ENCODE measurements around the gene FOXP1.

DNA sequence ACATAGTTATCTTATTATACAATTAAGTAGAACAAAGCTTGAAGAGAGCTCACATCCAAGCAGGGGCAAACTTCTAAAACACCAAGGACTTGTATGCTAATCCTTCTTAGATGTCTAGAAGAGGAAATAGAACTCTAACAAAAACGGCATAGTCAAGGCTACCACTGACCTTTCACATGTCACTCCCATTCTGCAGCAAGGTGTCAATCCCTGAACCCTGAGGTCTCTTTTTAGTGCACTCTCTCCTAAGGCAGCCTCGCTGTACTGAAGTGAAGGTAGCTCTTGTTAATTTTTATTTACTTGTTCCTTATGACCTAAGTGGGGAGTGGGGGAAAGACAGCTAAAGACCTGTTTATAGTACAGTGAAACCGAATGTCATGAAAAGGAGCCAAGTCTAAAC is 506.5 kb downstream of the FOXP1 start:
- TF ChIP-seq, protein P1, sequence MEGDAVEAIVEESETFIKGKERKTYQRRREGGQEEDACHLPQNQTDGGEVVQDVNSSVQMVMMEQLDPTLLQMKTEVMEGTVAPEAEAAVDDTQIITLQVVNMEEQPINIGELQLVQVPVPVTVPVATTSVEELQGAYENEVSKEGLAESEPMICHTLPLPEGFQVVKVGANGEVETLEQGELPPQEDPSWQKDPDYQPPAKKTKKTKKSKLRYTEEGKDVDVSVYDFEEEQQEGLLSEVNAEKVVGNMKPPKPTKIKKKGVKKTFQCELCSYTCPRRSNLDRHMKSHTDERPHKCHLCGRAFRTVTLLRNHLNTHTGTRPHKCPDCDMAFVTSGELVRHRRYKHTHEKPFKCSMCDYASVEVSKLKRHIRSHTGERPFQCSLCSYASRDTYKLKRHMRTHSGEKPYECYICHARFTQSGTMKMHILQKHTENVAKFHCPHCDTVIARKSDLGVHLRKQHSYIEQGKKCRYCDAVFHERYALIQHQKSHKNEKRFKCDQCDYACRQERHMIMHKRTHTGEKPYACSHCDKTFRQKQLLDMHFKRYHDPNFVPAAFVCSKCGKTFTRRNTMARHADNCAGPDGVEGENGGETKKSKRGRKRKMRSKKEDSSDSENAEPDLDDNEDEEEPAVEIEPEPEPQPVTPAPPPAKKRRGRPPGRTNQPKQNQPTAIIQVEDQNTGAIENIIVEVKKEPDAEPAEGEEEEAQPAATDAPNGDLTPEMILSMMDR (IDR thresholded peaks at IDR 0.05), result no peak
- TF ChIP-seq POLR2A (IDR thresholded peaks at IDR 0.05), result no peak
